Measurements from ENCODE around the gene DONSON.
A peak's percentile ranks its signal among the peaks of the same experiment; 100 is the strongest.
"Not testable (repeated sequence)": the region's sequence is repeated elsewhere in the genome, so short reads cannot be mapped to it uniquely, and the experiment has no call there.

Gene DONSON

GRCh38 chr21:33588485-33589335 is at the start of gene DONSON:
Gene DONSON, minus strand, starts transcription at chr21:33588684. Its CDS starts 43 bp downstream, at chr21:33588641.
- peak; percentile 97 for DNase-seq

GRCh38 chr21:33634254-33634653 is 45.8 kb upstream of the DONSON start:
- no peak for DNase-seq

DNA sequence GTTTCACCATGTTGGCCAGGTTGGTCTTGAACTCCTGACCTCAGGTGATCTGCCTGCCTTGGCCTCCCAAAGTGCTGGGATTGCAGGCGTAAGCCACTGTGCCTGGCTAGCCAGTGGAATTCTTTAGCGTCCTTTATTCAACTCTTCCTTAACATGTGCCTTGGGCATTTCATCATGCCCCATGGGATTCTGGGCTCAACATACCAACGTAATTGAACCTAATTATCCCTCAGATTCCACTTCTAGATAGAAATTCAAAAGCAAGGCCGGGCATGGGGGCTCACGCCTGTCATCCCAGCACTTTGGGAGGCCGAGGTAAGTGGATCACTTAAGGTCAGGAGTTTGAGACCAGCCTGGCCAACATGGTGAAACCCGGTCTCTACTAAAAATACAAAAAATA is 37.7 kb upstream of the DONSON start:
- DNase-seq, result not testable (repeated sequence)

DNA sequence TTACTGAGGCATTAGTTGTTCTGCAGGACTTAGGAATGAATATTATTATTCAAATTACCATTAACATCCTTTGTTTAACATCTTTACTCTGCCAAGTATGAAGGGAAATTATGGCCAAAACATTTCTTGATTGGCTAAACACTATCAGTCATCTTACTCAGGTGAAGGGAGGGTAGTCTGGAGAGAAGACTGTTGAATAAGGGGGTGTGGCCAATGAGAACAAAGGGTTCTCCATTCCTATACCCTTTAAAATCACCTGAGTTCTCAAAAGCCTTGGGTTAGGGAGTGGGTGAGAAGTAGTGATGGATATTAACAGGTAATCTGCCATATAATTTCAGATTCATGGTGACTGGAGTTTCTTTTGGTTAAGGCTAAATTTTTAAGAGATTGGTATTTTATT is 33.8 kb upstream of the DONSON start:
- no peak for DNase-seq

DNA sequence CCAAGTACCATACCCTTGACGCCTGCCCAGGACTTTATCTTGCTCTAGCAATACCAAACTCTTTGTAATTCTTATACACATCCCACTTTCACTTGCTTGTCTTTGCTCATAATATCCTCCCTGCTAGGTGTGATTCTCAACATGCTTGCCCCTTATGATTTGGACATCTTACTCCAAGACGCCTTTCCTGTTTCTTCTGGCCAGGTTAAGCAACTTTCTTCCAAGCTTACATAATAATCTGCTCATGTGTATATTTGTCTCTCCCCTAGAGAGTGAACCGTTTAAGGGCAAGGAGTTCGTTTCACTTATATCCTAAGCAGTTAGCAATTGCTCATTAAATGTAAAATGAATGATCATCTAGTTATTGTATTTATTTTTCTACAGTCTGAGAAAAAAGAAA is 31.2 kb upstream of the DONSON start:
- no peak for DNase-seq

- DNase-seq, result no peak
These were observed 29.9 kb upstream of the DONSON start for GRCh38 chr21:33618407-33618806.

DNA sequence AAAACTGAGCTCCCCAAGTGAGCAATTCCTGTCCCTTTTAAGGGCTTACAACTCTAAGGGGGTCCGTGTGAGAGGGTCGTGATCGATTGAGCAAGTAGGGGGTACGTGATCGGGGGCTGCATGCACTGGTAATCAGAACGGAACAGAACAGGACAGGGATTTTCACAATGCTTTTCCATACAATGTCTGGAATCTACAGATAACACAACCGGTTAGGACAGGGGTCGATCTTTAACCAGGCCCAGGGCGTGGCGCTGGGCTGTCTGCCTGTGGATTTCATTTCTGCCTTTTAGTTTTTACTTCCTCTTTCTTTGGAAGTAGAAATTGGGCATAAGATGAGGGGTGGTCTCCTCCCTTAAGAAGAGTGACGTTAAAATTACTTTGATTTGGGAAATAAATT is 29.1 kb upstream of the DONSON start:
- DNase-seq, result not testable (repeated sequence)

DNA sequence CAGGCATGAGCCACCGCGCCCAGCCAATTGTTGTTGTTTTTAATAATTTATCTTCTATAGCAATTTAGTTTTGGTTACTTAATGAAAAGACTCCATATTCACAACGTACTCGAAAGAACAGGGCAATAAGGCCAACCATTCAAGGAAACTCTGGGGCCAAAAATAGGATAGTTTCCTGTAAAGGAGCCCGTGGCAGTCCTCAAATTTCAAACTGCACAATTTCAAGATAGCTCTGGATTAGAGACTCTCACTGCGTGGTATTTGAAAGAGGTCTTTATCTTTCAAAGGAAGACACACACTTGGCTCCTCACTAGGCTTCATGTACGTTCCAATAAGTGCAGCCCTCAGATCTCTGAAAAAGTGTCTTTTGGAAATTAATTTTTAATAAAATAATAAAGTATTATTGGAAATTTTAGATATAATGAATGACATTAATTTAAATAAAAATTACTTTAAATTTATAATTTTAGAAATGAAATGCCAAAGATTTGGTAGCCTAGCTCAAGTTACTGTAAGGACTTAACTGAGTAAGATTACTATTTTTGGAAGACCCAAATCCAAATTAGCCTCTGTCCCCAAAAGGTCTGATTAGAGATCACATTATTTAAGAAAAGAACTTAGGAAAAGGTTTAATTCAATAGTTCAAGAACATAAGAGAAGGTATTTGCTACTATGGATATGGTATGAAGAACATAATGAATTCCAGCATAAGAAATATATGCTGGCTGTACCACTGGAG is 22.7 kb upstream of the DONSON start:
- no peak for DNase-seq

- no peak for DNase-seq
These were observed 20.1 kb upstream of the DONSON start for GRCh38 chr21:33608559-33608958.

- no peak for DNase-seq
These were observed 9.6 kb upstream of the DONSON start for GRCh38 chr21:33598051-33598450.

- peak; percentile 70 for DNase-seq
These were observed 546 bp downstream of the DONSON start for GRCh38 chr21:33587792-33588484.

- no peak for DNase-seq
These were observed 1.6 kb downstream of the DONSON start for GRCh38 chr21:33586927-33587326.

- no peak for DNase-seq
These were observed 4.0 kb downstream of the DONSON start for GRCh38 chr21:33584455-33584854.

DNA sequence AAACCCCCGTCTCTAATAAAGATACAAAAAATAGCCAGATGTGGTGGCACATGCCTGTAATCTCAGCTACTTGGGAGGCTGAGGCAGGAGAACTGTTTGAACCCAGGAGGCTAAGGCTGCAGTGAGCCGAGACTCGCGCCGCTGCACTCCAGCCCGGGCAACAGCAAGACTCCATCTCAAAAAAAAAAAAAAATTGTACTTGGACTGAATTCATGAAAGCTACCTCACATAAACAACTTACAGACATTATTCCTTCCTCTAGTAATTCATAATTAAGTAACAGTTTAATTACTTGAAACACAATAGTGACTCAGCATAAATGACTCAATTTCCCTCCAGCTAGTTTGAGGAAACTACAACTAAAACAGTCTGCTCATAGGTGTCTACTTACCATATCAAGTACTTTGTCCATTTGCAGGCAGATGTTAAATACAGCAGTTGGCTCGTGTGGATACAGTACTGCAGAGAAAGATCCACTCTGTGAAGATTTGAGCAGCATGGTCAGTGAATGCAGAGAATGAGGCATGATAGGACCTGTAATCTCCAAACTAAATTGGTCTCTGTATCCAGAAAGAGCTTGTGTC is 9.4 kb downstream of the DONSON start:
- DNase-seq, result no peak

GRCh38 chr21:33578214-33578613 is 10.3 kb downstream of the DONSON start:
- no peak for DNase-seq

DNA sequence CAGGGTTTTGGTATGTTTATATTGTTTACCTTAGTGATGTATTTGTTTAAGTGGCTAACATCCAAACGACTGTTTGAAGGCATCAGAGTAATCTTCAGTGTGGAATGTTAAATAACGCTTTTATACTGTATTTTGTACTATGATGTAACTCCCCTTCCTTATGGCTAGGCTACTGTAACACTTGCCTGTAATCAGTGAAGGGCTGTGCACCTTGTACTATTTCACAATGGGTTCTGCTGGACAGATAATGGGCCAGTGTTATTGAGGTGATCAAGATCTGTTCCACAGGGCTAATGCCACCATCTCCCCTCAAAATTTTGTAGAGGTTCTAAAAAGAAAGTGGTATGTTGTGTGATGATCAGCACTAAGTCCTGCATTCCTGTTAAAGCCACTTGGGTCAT is 11.7 kb downstream of the DONSON start:
- DNase-seq, result not testable (repeated sequence)

DNA sequence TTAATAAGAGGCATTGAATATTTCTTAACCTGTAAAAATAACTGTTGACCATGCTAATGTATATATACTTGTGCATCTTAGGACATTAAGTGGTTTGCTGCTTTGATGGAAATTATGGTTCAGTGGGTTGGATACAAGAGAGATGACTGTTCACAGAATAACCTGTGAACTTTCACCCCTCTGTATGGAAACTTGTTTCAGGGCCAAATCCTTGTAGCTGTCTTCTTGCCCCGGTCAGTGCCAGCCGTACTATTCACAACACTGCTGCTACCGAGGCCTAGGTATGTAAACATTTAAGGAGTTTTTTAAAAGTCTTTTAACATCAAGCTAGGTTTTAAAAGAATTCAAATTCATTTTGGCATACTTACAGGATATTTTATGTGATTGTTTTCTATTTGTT is 16.1 kb downstream of the DONSON start:
- DNase-seq, result no peak

DNA sequence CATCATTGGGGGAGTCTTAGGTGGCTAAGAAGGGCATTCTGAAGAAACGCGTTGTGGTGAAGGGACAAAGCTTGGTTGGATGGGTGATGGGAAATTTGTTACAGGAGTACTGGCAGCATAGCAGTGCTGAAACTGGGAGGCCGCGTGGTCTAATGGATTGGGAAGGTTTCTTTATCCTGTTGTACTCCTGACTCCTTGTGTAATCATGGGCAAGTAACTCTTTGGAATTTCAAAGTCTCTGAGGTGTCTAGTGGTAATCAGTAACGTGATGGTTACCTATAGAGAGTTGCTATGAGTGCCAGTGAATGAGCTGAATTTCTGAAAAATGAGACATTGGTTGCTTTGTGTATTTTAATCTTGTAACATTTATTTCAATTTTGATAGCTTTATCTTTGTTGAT is 18.5 kb downstream of the DONSON start:
- DNase-seq, result no peak

- no peak for DNase-seq
These were observed 20.0 kb downstream of the DONSON start for GRCh38 chr21:33568448-33568847.

- DNase-seq, result no peak
These were observed 20.6 kb downstream of the DONSON start for GRCh38 chr21:33567914-33568313.

DNA sequence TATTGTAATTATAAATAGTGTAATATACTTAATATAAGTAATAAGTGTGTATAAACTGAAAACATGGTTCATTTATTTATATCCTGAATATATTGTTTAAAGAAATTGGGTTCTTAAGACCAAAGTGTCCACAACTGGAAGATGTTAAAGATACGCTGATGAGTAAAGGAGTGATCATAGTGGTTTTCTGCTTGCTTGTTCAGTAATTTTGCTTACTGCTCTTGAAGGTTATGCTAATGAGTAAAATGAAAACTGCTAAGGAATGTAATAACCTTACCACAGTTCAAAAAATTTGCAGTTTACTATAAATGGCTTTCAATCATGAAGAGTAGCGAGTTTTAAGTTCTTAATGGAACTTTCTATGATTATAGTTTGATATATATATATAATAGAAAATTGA is 22.0 kb downstream of the DONSON start:
- DNase-seq, result no peak

GRCh38 chr21:33562389-33562788 is 26.1 kb downstream of the DONSON start:
- no peak for DNase-seq

DNA sequence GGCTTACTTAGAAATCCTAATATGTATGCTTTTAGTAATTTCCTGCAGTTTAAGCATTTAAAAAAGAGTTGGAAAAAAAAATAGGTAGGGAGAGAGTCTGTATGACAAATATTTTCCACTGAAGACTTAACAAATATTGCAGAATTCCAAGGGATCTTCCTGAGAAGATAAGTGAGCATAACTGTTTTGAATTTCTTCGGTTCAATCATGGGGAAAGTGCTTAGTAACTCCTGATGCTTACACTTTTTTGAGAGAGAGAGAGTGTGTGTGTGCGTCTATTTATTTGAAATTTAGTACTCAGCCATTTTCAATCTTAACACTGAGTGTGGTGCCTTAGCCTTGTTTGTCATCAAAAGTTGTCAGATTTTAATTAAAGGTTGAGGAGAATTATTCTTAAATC is 27.1 kb downstream of the DONSON start:
- DNase-seq, result no peak

All from activated CD8-positive, alpha-beta memory T cell treated with anti-CD3 and anti-CD28 coated beads, Interleukin-2, amount 50 U/mL, for 48 hours (primary cell).